GM18502 (cell line): ENCODE data around the gene SPRR2A.
"Not testable (repeated sequence)": the region's sequence is repeated elsewhere in the genome, so short reads cannot be mapped to it uniquely, and the experiment has no call there.

Experiments
- ATAC-seq: cut with Tn5 transposase; IDR thresholded peaks from one replicate; pipeline ENCODE4 v1.9.1; 2021; ENCODE audit warnings: mild to moderate bottlenecking; ENCODE audit not compliant: unreplicated experiment, poor library complexity

The SPRR2A gene

GRCh38 chr1:153057375-153057774 is at the start of gene SPRR2A:
SPRR2A (minus strand) TSS chr1:153057512; CDS start chr1:153056735, 777 bp downstream.
- no peak for ATAC-seq

- no peak for ATAC-seq
Measured at GRCh38 chr1:153100245-153100644, 42.9 kb upstream of the SPRR2A start.

GRCh38 chr1:153099461-153100045 is 42.2 kb upstream of the SPRR2A start:
- ATAC-seq, result no peak

GRCh38 chr1:153095764-153096163 is 38.5 kb upstream of the SPRR2A start:
- no peak for ATAC-seq

GRCh38 chr1:153094426-153094825 is 37.1 kb upstream of the SPRR2A start, which contains the start of gene SPRR2E:
SPRR2E (minus strand) TSS chr1:153094526; CDS start chr1:153093751, 775 bp downstream.
- no peak for ATAC-seq

- ATAC-seq, result no peak
Measured at GRCh38 chr1:153087652-153088051, 30.3 kb upstream of the SPRR2A start.

GRCh38 chr1:153081736-153082135 is 24.4 kb upstream of the SPRR2A start:
- ATAC-seq, result no peak

- ATAC-seq, result no peak
Measured at GRCh38 chr1:153072806-153073726, 15.8 kb upstream of the SPRR2A start.

GRCh38 chr1:153071511-153071910 is 14.2 kb upstream of the SPRR2A start, which contains the start of gene SPRR2B:
SPRR2B (minus strand) TSS chr1:153071611; CDS start chr1:153070839, 772 bp downstream.
- ATAC-seq, result no peak

GRCh38 chr1:153070243-153070642 is 12.9 kb upstream of the SPRR2A start:
- ATAC-seq, result no peak

GRCh38 chr1:153058826-153059784 is 1.8 kb upstream of the SPRR2A start:
- ATAC-seq, result no peak

- no peak for ATAC-seq
Measured at GRCh38 chr1:153058154-153058553, 842 bp upstream of the SPRR2A start.

- not testable (repeated sequence) for ATAC-seq
Measured at GRCh38 chr1:153056111-153056510, 1.2 kb downstream of the SPRR2A start.

- no peak for ATAC-seq
Measured at GRCh38 chr1:153049211-153049610, 8.1 kb downstream of the SPRR2A start.

GRCh38 chr1:153040950-153041631 is 16.2 kb downstream of the SPRR2A start, which contains the start of gene SPRR2D:
SPRR2D (minus strand) TSS chr1:153041120; CDS start chr1:153040346, 774 bp downstream.
- ATAC-seq, result no peak

GRCh38 chr1:153035211-153035610 is 22.1 kb downstream of the SPRR2A start:
- ATAC-seq, result no peak

GRCh38 chr1:153032677-153033308 is 24.5 kb downstream of the SPRR2A start:
- ATAC-seq, result no peak

GRCh38 chr1:153032073-153032472 is 25.2 kb downstream of the SPRR2A start:
- ATAC-seq, result no peak

GRCh38 chr1:153030895-153031294 is 26.4 kb downstream of the SPRR2A start, which contains the start of gene SPRR1B:
SPRR1B (plus strand) TSS chr1:153031203; CDS start chr1:153032346, 1,143 bp downstream.
- ATAC-seq, result no peak
